Left ventricle myocardium inferior (tissue), 1 donor: ENCODE results near the gene NRXN2. TPM values are rescaled to one million over a fixed set of nuclear protein-coding genes. Genes with fewer than 3 reads are reported as not detected.

Experiments
- DNase-seq: peaks from one replicate; pipeline ENCODE4 v3.0.0-alpha.2; 2020
- H3K27ac ChIP-seq: fragments of 200-600 bp; replicated peaks from 2 replicates; pipeline ENCODE4 v1.8.0; 2021
- H3K27me3 ChIP-seq: fragments of 200-600 bp; 2 replicates; pipeline ENCODE4 v1.8.0; 2021; ENCODE audit warnings: low read depth
- H3K36me3 ChIP-seq: fragments of 200-600 bp; 2 replicates; pipeline ENCODE4 v1.8.0; 2021
- H3K4me1 ChIP-seq: fragments of 200-600 bp; 2 replicates; pipeline ENCODE4 v1.8.0; 2021
- H3K4me3 ChIP-seq: fragments of 200-600 bp; 2 replicates; pipeline ENCODE4 v1.8.0; 2021; ENCODE audit warnings: mild to moderate bottlenecking, moderate library complexity
- H3K9me3 ChIP-seq: fragments of 200-600 bp; replicated peaks from 2 replicates; pipeline ENCODE4 v1.8.0; 2021
- intact Hi-C: fragments of 100-400 bp; cut with micrococcal nuclease; formaldehyde crosslinking; loops from one replicate; pipeline ENCODE4 v1.11.0; 2022
- total RNA-seq: library from RNA; stranded (reverse); fragmentation: NEBNext Ultra II Directional; extraction: Animal tissue kit (Norgen Biotek cat#: 25700); gene quantifications from one replicate; pipeline ENCODE4 v1.2.1, GENCODE V29; 2021
- TF ChIP-seq, protein P1 (sequence below): fragments of 200-600 bp; IDR thresholded peaks from 2 replicates; pipeline ENCODE4 v1.8.0; 2021; ENCODE audit warnings: antibody characterized with exemption, mild to moderate bottlenecking, borderline replicate concordance
- donor health status: DM: no; HTN: yes; CAD: no; lungs with severe emphysema.

The NRXN2 gene
- total RNA-seq, 1 donor from 2014 or later: 0.71 TPM

DNA sequence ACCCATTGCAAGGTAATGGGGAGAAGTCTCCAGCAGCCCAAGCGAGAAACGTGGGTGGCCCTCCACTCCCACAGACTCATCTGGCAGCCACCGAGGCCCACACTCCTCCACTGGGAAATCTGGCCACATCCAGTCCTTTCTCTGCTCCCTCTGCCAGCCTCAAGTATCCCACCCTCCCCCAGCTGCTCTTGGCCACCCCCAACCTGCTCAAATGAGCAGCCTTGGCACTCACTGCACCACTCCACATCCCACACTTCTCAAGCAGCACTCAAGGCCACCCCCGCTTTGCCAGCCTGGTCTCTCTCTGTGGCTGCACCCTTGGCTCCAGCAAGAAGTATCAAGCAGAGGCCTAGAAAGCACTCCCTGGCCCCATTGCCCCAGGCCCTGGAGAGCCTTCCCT, 103.8 kb downstream of the NRXN2 start:
- H3K27me3 ChIP-seq: no peaks in the 10 kb centered on the region
- no peak for DNase-seq
- H3K9me3 ChIP-seq: no peaks in the 10 kb centered on the region
- no peak overlapping the region for H3K27ac ChIP-seq
- TF ChIP-seq, protein P1, sequence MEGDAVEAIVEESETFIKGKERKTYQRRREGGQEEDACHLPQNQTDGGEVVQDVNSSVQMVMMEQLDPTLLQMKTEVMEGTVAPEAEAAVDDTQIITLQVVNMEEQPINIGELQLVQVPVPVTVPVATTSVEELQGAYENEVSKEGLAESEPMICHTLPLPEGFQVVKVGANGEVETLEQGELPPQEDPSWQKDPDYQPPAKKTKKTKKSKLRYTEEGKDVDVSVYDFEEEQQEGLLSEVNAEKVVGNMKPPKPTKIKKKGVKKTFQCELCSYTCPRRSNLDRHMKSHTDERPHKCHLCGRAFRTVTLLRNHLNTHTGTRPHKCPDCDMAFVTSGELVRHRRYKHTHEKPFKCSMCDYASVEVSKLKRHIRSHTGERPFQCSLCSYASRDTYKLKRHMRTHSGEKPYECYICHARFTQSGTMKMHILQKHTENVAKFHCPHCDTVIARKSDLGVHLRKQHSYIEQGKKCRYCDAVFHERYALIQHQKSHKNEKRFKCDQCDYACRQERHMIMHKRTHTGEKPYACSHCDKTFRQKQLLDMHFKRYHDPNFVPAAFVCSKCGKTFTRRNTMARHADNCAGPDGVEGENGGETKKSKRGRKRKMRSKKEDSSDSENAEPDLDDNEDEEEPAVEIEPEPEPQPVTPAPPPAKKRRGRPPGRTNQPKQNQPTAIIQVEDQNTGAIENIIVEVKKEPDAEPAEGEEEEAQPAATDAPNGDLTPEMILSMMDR: no peak
- H3K4me1 ChIP-seq: peaks cover 10% of the 10 kb centered on the region
- intact Hi-C loops: no loop called here
- no peaks in the 10 kb centered on the region for H3K36me3 ChIP-seq
- H3K4me3 ChIP-seq: no peak overlapping the region

DNA sequence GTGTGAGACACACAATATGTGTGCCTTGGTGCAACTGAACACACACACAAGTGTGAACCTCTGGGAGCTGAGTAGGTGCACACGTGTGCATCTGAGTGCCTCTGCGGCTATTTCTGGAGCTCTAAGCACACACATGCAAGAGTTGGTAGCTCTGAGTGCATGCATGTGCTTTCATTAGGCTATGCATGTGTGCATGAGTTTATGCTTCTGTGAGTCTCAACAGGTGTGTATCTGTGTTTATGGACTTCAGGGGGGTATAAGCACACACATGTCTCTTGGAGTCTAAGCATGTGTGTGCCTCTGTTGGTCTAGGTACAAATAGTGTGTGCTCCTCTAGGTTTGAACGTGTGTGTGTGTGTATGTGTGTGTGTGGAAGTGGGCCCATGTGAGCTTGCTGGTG, 106.2 kb downstream of the NRXN2 start:
- Histone ChIP-seq H3K27me3 (no peaks in the 10 kb centered on the region), H3K36me3 (no peaks in the 10 kb centered on the region), H3K27ac (no peak overlapping the region), H3K4me1 (peaks cover 10% of the 10 kb centered on the region), H3K9me3 (no peaks in the 10 kb centered on the region), H3K4me3 (no peak overlapping the region)
- no peak for DNase-seq
- TF ChIP-seq, protein P1: no peak
- intact Hi-C loops: no loop called here

DNA sequence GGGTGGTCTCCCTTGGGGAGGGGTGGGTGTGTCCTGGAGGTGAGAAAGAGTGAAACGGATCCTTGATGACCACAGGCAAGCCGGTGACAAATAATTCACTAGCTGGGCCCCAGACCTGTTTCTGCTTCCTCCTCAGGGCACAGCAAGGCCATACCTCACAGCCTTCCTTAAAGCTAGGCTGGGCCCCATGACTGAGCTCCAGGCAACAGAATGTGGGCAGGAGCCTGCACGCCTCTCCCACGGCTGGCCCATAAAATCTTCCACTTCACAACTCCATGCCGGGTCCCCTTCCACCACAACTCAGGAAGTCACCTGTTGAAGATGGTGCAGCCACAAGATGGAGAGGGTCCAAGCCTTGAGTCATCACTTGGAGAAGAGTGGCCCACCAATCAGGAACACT, 108.1 kb downstream of the NRXN2 start:
- no peaks in the 10 kb centered on the region for H3K9me3 ChIP-seq
- no peak overlapping the region for H3K4me3 ChIP-seq
- TF ChIP-seq, protein P1: no peak
- H3K27ac ChIP-seq: no peak overlapping the region
- no peaks in the 10 kb centered on the region for H3K36me3 ChIP-seq
- intact Hi-C loops: no loop called here
- H3K4me1 ChIP-seq: peaks cover under 1% of the 10 kb centered on the region
- no peak for DNase-seq
- H3K27me3 ChIP-seq: peaks cover 3% of the 10 kb centered on the region

DNA sequence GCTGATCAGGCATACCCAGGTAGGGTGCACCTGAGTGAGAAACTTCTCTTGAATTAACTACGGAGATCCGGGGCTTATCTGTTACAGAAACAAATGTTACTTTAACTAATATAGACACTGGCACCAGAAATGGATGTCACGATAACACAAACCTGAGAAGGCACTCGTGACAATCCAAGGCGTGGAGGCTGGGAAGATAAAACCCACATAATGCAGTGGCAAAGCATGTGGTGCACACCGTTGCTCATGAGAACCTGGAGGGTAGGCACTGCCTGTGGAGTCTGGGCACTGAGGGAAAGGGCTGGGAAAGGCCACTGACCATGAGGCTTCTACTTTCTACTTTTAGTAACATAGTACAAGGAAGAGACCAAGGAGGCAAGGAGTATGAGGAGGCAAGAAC, 109.3 kb downstream of the NRXN2 start:
- Histone ChIP-seq H3K9me3 (no peaks in the 10 kb centered on the region), H3K4me3 (no peak overlapping the region), H3K27ac (no peak overlapping the region), H3K4me1 (no peaks in the 10 kb centered on the region), H3K36me3 (no peaks in the 10 kb centered on the region), H3K27me3 (peaks cover 15% of the 10 kb centered on the region)
- DNase-seq: no peak
- TF ChIP-seq, protein P1: no peak
- intact Hi-C loops: no loop called here

DNA sequence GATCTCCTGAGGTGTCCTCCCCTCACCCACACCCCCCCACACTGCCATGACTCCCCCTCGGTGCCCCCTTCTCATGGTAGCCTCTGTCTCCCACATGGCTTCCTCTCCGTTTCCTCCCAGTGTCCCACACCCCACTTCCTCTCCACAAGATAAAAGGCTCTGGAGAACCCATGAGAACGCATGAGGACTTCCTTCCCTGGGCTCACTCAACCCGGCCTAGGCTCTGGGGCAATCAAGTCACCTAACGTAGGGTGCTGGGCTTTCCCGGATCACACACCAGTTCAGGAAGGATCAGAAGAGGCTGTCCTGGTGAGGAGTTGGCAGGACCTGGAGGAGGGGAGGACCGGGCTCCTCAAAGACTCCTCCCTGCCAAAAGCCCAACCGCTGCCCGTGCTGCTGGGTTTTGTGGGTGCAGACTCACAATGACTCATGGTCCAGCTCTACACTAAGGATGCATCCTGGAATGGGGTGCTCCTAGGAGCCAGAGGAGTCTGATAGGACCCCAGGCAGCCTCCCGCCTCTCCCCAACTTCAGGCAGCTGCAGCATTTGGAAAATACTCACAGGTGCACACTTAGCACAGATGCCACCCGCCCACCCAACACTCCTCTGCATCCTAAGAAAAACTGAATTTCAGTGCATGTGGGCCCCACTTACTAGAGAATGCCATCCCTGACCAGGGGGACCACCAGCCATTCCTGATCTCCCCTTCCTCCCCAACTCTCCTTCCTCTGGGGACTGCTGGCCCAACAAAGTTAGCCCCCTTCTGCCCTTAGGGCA, 110.9 kb downstream of the NRXN2 start:
- no peak overlapping the region for H3K27ac ChIP-seq
- intact Hi-C loops: no loop called here
- no peak for DNase-seq
- H3K9me3 ChIP-seq: no peaks in the 10 kb centered on the region
- TF ChIP-seq, protein P1: no peak
- H3K27me3 ChIP-seq: peaks cover 31% of the 10 kb centered on the region
- no peak overlapping the region for H3K4me3 ChIP-seq
- no peaks in the 10 kb centered on the region for H3K36me3 ChIP-seq
- H3K4me1 ChIP-seq: peaks cover 6% of the 10 kb centered on the region
